GM18907 (cell line): Measurements from ENCODE around the gene ATIC.

ENCODE experiments used
- ATAC-seq: cut with Tn5 transposase; IDR thresholded peaks from one replicate; pipeline ENCODE4 v1.9.1; 2021; ENCODE audit warnings: mild to moderate bottlenecking, moderate library complexity; ENCODE audit not compliant: unreplicated experiment

ATIC gene

DNA sequence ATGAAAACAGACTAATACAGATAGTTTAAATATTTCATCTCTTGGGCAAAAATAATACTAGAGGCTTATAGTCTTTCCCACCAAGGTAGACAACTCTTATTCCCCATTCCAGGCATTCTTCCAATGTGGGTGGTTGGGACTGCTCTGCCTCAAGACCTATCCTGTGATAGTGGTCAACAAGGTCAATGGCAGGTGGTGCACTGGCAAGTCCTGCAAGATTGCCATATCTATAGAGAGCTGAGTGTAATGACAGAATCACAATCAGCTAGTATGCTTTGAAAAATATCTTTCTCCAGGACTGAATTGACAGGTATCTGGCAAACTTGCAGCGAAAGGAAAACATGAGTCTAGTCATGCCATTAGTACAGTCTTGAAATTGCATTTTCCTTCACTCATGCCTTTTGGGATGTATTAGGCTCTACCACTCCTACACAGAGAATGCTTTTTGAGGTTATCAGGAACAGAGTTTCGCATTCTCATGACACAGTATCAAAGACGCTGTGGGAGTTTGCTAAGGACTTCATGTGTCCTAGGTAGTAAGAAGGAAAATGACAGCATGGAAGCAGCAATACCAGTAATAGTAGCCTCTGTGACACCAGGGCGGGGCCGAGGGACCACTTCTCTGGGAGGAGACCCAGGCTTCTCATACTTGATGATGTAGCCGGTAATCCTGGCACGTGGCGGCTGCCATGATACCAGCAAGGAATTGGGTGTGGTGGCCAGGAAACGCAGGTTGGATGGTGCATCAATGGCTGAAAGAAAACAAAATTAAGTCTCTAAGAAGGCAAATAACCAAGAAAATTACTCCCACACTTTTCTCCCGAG is 63.0 kb downstream of the ATIC start:
- no peak for ATAC-seq

DNA sequence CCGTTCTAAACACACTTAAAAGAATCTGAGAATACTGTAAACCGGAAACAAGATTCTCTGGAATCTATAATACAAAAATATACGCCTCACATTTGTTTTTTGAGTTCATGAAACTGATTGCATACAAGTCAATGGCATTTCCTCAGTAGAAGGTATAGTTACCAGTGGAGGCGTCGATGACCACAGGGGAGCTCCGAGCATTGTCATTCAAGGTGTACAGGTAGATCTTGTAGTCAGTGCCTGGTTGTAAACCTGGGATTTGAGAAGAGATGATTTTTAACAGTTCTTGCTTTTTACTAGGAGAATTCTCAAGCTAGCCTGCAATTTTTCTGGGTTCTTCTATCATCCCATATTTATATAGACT is 63.6 kb downstream of the ATIC start:
- ATAC-seq = no peak

DNA sequence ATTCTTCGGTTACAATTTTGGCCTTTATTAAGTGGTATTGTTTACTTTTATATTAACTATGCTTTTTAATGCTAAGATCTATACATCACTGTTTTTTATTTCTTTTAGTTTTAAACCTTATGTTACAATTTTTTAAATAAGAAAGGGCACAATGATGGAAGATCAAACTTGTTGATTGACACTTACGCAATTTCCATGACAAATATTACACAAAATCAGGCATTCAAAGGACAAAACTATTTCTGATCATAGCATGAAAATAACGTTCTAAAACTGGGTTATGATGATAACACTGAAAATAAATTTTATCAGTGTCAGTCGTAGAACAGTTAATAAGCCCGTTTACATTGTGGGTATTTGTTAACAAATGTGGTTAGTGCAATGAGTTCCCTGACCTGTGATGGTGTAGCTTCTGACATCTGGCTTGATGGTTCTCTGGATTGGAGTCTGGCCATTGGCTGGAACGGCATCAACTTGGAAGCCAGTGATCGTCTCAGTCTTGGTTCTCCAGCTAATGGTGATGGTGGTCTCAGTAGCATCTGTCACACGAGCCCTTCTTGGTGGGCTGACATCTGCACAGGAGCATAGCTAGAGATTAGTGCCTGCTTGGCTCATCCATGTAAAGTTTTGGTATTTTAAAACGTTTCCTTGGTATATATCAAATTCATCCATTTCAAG is 64.4 kb downstream of the ATIC start:
- ATAC-seq = no peak

DNA sequence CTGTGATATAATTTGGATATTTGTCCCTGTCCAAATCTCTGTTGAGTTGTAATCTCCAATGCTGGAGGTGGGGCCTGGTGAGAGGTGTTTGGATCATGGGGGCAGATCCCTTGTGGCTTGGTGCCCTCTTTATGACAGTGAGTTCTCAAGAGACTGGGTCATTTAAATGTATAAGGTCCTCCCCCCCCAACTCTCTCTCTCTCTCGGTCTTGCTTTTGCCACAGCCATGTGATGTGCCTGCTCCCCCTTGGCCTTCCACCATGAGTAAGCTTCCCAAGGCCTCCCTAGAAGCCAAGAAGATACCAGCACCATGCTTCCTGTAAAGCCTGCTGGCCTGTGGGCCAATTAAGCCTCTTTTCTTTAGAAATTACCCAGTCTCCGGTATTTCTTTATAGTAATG is 65.4 kb downstream of the ATIC start:
- no peak for ATAC-seq

DNA sequence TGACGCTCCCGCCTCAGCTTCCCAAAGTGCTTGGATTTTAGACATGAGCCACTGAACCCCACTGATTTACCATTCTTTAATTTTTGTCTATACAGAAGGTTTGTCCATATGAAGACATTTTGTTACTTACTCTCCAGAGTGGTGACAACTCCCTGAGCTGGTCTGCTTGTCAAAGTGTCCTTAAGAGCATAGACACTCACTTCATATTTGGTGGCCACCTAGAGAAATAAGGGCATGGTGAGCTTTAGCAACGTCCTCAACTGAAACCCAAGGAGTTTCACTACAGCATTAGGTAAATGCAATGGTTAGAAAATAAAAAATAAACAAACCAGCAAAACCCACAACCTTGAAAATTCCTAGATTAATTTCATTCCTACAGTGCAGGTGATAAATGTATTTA is 66.2 kb downstream of the ATIC start:
- no peak for ATAC-seq

DNA sequence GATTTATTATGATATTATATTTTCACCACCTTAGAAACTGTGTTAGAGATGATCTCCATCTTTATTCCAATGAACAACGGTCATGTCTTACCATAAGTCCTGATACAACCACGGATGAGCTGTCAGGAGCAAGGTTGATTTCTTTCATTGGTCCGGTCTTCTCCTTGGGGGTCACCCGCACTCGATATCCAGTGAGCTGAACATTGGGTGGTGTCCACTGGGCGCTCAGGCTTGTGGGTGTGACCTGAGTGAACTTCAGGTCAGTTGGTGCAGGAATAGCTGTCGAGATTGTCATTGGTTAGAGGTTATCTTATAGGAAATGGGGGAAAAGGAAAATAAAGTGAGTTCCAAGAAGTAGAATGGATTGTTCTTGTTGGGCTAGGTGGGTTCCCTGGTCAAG is 67.2 kb downstream of the ATIC start:
- no peak for ATAC-seq

DNA sequence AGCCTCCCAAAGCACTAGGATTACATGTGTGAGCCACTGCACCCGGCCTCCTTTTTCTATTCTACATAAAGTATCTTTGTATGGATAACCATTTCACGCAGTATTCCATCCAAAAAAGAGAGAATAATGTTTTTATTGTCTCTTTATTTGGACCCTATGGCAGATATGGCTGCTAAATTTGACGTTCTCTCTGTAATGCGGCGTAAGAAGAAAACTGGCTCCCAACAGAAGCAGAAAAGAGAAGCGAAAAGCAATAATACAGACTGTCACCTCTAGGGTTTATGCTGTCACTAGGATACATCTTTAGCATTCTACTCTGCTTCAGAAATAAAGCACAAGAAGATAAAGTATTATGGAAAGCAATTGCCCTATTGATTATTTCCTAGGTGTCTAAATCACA is 68.1 kb downstream of the ATIC start:
- no peak for ATAC-seq

DNA sequence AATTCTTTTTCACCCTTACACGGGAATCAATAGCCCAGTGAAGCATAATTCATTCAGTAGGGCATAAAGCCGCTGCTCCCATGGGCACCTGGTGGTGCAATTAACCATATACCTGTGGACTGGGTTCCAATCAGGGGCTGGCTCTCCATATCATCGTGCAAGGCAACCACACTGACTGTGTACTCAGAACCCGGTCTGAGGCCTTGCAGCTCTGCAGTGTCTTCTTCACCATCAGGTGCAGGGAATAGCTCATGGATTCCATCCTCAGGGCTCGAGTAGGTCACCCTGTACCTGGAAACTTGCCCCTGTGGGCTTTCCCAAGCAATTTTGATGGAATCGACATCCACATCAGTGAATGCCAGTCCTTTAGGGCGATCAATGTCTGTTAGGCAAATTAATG is 68.8 kb downstream of the ATIC start:
- ATAC-seq = no peak

DNA sequence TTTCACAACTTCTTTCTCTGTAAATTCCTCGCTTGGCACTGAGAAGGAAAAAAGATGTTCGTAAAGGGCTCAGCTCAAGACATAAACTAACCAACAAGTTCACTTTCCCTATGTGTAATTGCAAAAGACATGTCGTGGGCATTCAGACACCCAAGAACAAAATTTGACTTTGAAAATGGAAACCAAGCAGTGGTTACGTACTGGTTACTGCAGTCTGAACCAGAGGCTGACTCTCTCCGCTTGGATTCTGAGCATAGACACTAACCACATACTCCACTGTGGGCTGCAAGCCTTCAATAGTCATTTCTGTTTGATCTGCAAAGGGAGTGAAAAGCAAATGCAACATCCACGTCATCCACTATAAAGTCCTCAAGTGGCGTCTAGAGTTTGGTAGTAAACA is 70.2 kb downstream of the ATIC start:
- ATAC-seq = no peak

DNA sequence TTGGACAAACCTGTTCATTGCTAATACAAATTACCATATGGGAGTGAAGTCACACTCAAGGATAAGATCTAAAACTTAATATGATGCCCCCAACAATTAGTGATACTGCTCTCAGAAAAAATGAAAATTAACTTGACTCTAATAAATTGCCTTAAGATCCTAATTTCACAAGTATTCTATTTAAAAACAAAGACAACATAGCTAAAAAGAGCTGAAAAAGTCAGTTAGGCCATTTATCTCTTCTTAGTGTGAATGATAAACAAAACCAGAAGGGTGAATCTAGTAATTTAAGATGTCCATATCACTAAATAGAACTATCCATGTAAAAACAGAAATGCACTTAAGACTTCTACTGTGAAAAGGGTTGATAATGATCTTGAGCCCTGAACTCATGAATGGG is 70.6 kb downstream of the ATIC start:
- no peak for ATAC-seq

DNA sequence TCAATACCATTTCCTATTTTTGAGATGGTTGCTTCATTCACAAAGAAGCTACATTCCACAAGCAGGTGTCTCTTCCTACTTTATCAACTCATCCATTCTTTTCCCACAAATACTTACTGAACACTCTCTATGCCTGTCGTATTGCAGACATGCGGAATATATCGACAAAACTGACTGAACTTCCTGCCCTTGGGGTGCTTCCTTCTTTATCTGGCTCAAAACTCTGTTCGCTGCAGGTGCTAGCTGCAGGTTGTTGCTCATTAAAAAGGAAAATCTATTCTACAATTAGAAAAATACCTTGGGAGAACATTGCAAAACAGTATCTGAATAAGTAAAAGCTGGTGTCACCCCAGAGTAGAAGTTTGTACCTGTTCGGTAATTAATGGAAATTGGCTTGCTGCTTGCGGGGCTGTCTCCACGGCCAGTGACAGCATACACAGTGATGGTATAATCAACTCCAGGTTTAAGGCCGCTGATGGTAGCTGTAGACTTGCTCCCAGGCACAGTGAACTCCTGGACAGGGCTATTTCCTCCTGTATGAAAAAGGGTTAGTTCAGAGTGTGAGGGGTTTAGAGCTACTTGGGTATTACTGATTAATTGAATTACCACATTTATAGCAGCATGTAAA is 71.9 kb downstream of the ATIC start:
- no peak for ATAC-seq

DNA sequence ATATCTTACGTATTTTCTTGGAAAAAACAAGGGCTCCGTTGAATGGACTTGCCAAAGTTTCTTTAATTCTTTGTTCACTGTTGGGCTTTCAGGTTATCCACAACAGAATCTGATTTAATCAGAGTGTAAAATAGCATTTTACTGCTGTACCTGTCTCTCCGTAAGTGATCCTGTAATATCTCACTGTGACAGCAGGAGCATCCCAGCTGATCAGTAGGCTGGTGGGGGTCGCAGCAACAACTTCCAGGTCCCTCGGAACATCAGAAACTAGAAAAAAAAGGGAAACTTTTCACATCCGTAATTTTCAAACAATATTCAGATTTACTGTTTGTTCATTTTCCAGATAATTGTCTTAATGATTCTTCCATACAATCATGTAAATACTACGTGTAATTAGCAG is 72.9 kb downstream of the ATIC start:
- no peak for ATAC-seq

DNA sequence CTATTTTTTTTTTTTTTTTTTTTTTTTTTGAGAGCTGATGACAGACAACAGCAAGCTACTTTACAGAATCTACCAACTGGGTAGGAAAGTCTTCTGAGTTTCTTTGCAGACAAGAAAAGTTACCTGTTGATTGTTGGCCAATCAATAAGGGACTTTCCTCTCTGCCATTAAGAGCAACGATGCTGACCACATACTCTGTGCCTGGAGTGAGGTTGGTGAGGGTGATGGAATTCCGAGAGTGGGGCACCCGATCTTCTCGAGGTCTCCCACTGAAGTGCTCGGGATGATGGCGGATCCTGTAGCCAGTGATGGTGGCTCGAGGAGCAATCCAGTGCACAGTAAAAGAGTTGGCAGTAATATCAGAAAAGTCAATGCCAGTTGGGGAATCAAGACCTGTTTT is 74.7 kb downstream of the ATIC start:
- no peak for ATAC-seq

DNA sequence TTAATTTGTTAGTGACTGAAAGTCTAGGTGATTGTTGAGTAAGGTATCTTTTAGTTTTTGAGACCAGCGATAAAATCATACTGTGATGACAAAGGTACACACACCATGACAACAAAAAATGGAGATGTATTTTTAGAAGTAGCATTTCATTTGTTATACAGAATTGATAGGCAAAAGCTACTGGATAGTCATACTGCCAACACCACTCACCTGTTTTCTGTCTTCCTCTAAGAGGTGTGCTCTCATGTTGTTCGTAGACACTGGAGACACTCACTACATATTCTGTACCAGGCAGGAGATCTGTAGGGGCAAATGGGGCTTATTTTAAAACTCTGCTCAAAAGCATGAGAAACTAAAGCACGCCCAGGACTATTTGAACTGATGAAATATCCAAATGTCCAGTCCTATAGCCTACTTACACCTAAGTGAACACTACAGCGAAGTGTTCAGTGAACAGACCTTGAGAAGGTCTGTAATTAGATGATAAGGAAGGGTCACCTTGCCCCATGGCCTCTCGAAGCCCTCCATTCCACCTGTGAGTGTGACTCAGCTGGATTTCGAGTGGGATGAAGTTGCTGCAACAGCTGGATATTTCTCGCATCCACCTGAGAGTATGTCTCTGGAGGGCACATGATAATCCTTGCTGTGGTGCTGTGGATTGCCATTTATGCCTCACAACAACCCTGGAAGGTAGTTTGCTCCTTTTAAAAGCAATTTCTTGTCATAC is 76.3 kb downstream of the ATIC start:
- no peak for ATAC-seq

DNA sequence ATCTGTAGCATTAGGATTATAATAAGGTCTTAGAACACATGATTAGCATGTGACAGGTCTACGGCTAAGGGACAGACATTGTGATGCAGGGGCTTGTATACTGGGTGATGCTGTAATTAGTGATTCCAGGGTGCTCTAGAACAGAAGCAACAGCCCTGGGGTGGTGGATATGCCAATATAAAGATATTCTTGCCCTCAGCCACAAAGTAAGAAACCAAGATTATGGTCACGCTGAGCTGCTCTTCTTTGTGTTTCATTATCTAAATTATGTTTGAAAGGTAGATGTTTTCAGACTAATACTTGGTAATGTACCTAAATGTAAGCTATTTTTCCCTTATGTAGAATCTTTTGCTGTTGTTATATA is 78.7 kb downstream of the ATIC start:
- ATAC-seq = no peak

DNA sequence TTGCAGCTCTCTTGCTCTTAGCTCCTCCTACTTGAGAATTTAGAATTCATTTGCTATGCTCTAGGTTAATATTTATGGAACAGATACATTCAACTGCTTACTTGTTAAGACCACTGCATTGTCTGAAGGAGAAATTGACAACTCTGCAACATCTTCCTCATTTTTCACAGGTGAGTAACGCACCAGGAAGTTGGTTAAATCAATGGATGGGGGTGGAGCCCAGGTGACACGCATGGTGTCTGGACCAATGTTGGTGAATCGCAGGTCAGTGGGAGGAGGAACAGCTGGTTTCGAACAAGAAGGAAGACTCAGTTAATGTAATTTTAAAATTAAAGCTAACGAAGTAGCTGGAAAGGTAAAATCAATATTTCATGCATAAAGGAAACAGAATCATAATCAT is 79.7 kb downstream of the ATIC start:
- no peak for ATAC-seq

DNA sequence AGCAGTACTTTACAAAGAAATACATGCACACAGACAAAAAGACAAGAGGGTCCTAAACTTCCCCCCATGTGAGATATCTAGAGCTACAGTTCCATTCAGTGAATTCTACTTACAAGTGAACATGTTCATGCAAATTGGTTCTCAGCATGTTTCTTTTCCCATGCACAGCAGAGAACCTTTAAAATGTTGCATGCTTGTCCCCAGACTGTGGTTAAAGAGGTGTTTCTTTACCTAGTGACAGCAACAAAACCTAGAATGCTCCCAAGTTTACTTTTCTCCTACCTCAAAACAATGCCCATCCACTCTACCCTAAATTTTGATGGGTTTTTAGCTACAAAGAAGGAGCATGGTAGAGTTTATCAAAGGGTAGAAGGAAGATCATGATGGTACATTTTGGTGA is 80.3 kb downstream of the ATIC start:
- no peak for ATAC-seq

DNA sequence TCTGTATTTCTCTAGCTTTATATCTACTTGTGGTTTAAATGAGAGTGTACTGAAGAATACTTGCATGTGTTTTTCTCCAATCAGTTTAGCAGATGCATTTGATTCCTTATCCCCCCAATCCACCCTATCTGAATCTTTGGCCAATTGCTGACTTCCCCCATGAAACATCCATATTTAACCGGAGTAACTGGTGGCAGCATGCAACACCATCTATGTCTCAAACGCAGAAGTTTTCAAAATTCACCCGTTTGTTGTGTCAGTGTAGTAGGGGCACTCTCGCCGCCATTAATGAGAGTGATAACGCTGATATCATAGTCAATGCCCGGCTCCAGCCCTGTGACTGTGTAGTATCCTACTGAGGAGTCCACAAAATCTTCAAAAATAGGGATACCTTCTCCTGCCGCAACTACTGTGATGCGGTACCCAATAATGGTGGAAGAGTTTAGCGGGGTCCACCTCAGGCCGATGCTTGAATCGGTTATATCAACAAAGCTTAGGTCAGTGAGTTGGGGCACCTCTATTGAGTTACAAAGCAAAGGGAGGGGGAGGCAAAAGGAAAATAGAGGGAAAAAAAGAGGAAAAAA is 80.9 kb downstream of the ATIC start:
- ATAC-seq = no peak

DNA sequence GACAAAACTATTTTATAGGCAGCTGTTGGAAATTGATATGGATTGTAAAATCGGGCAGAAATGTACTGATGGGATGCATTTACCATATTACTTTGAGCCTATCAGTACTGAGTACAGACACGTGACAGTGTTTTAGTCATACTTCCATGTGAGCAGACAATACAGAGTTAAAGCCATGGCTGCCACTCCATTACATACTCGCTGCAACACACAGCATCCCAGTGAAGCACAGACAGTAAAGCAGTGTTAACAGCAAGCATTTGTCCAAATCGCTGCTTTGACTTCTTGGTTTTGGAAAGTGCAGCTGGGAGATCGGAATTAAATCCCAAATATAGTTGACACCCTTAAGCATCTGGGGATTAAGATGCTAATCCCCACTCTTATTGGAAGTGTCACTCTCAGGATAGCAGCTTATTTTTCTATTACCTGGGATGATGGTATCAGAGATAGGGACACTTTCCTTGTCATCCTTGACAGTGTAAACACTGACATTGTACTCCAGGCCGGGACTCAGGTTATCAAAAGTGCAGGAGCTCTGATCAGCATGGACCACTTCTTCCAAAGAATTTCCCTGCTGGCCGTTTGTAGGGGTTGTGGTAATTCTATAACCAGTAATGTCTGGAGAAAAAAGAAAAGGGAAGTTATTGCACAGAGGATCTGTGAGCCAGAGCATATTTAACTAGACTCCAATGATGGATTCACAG is 82.4 kb downstream of the ATIC start:
- ATAC-seq = no peak

DNA sequence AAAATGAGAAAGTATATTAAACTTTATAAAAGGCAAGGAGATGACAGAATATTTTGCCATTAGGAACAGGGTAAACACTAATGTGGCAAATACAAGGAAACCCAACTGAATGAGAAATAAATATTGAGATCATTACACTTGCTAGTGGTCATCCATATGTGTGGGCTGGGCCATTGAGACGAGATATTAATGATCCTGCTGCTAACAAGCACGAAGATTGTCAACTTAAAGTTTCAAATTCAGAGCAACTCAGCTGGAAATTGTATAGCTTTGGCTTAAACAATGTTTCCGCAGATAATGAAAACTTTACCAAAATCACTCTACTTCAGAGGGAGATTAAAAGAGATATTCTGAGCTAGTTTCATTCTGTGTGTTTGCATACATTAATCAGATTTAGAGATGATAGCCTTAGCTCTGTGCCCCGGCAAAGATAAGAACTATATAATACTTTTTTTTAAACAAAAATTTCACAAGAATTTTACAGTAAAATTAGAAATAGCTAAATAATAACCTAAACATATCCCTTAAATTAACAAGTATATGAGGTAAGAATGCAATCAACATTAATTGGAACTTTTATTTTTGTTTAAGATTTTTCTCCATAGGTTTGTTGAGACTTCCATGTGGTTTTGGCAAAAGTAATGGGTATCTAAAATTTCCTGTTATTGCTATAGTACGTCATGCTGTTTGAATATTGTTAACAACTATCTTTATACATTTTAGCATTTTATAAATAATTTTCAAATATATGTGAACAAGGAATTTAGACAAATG is 84.0 kb downstream of the ATIC start:
- ATAC-seq = no peak
